Measurements from ENCODE around the gene ADGRG3.

The ADGRG3 gene

GRCh38 chr16:57658130-57658877, 9.8 kb upstream of the ADGRG3 start:
- Histone ChIP-seq H3K9ac (ENCODE audit: low read length) (no peak overlapping the region), H3K9me3 (ENCODE audit: insufficient read depth, low read length) (no peaks in the 10 kb centered on the region), H3K4me1 (ENCODE audit: low read length) (no peaks in the 10 kb centered on the region), H3K27me3 (ENCODE audit: low read depth, low read length) (peaks cover 36% of the 10 kb centered on the region), H3K27ac (ENCODE audit: low read length) (no peak overlapping the region), H2AFZ (ENCODE audit: low read depth, low read length) (no peak overlapping the region), H3K36me3 (replicated peaks; ENCODE audit: low read depth, low read length) (no peaks in the 10 kb centered on the region), H3K4me2 (ENCODE audit: low read length) (no peak overlapping the region), H3K4me3 (ENCODE audit: low read length) (no peak overlapping the region), H4K20me1 (ENCODE audit: insufficient read depth, low read length) (no peaks in the 10 kb centered on the region), H3K79me2 (ENCODE audit: low read length) (no peaks in the 10 kb centered on the region)
- no peak for TF ChIP-seq EZH2phosphoT487 (IDR thresholded peaks at IDR 0.05; ENCODE audit: low read depth)
- no peak for TF ChIP-seq CTCF (IDR thresholded peaks at IDR 0.05; ENCODE audit: low read depth, low read length)

GRCh38 chr16:57658878-57659674, 9.0 kb upstream of the ADGRG3 start:
- peaks cover 35% of the 10 kb centered on the region for H3K27me3 ChIP-seq (ENCODE audit: low read depth, low read length)
- H2AFZ ChIP-seq (ENCODE audit: low read depth, low read length) = no peak overlapping the region
- H3K4me1 ChIP-seq (ENCODE audit: low read length) = no peaks in the 10 kb centered on the region
- H3K9ac ChIP-seq (ENCODE audit: low read length) = no peak overlapping the region
- no peak overlapping the region for H3K4me3 ChIP-seq (ENCODE audit: low read length)
- no peaks in the 10 kb centered on the region for H3K79me2 ChIP-seq (ENCODE audit: low read length)
- H4K20me1 ChIP-seq (ENCODE audit: insufficient read depth, low read length) = no peaks in the 10 kb centered on the region
- no peak overlapping the region for H3K4me2 ChIP-seq (ENCODE audit: low read length)
- H3K36me3 ChIP-seq (replicated peaks; ENCODE audit: low read depth, low read length) = no peaks in the 10 kb centered on the region
- no peak overlapping the region for H3K27ac ChIP-seq (ENCODE audit: low read length)
- no peaks in the 10 kb centered on the region for H3K9me3 ChIP-seq (ENCODE audit: insufficient read depth, low read length)
- TF ChIP-seq EZH2phosphoT487 (IDR thresholded peaks at IDR 0.05; ENCODE audit: low read depth) = no peak
- TF ChIP-seq CTCF (IDR thresholded peaks at IDR 0.05; ENCODE audit: low read depth, low read length) = no peak

- 0 out of 2 replicates have a peak, but pooled peaks cover 4% of the 10 kb centered on the region for H4K20me1 ChIP-seq (ENCODE audit: insufficient read depth, low read length)
- H3K36me3 ChIP-seq (replicated peaks; ENCODE audit: low read depth, low read length) = no peaks in the 10 kb centered on the region
- H3K27me3 ChIP-seq (ENCODE audit: low read depth, low read length) = peaks cover 24% of the 10 kb centered on the region
- H3K4me2 ChIP-seq (ENCODE audit: low read length) = no peak overlapping the region
- H2AFZ ChIP-seq (ENCODE audit: low read depth, low read length) = no peak overlapping the region
- H3K79me2 ChIP-seq (ENCODE audit: low read length) = no peaks in the 10 kb centered on the region
- no peak overlapping the region for H3K27ac ChIP-seq (ENCODE audit: low read length)
- TF ChIP-seq EZH2phosphoT487 (IDR thresholded peaks at IDR 0.05; ENCODE audit: low read depth) (no peak), CTCF (IDR thresholded peaks at IDR 0.05; ENCODE audit: low read depth, low read length) (0 out of 2 replicates have a peak, but pooled peaks have one; percentile 11)
- no peak overlapping the region for H3K9ac ChIP-seq (ENCODE audit: low read length)
- no peaks in the 10 kb centered on the region for H3K4me1 ChIP-seq (ENCODE audit: low read length)
- no peak overlapping the region for H3K4me3 ChIP-seq (ENCODE audit: low read length)
- H3K9me3 ChIP-seq (ENCODE audit: insufficient read depth, low read length) = no peaks in the 10 kb centered on the region
These were observed 7.2 kb upstream of the ADGRG3 start for GRCh38 chr16:57660715-57661463.
